MV-4-11 (cell line): ENCODE measurements around the gene VASN.
"Not testable (repeated sequence)": the region's sequence is repeated elsewhere in the genome, so short reads cannot be mapped to it uniquely, and the experiment has no call there.

Experiments
- DNase-seq: peaks from one replicate; lab custom pipeline; 2025; lab: John Stamatoyannopoulos, UW

The VASN gene

DNA sequence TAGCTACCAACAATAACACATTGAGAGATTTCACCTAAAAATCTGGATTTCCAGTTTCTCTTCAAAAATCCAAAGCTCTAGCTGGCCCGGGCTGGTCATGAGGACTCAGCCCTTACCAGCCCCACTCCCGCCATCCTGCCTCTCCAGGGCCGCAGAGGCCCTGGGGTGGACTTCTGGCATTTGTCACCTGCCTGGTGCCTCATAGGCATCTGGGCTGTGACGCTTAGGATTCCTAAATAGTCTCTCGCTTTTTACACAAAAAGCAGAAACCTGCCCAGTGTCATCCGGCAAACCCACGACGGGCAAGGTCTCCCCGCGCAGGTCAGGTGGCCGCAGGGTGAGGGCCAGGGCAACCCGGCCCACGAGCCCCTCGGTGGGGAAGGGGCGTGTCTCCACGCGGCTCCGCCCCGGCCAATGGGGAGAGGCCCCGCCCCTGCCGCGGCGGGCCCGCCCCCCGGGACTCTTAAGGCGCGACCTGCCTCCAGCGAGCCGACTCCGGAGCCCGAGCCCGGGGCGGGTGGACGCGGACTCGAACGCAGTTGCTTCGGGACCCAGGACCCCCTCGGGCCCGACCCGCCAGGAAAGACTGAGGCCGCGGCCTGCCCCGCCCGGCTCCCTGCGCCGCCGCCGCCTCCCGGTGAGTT is at the start of gene VASN:
Gene VASN (plus strand): TSS at position 492 of the 644 bp plus-strand sequence. CDS start 9,030 bp downstream, outside the sequence.
- peak; percentile 24 for DNase-seq

DNA sequence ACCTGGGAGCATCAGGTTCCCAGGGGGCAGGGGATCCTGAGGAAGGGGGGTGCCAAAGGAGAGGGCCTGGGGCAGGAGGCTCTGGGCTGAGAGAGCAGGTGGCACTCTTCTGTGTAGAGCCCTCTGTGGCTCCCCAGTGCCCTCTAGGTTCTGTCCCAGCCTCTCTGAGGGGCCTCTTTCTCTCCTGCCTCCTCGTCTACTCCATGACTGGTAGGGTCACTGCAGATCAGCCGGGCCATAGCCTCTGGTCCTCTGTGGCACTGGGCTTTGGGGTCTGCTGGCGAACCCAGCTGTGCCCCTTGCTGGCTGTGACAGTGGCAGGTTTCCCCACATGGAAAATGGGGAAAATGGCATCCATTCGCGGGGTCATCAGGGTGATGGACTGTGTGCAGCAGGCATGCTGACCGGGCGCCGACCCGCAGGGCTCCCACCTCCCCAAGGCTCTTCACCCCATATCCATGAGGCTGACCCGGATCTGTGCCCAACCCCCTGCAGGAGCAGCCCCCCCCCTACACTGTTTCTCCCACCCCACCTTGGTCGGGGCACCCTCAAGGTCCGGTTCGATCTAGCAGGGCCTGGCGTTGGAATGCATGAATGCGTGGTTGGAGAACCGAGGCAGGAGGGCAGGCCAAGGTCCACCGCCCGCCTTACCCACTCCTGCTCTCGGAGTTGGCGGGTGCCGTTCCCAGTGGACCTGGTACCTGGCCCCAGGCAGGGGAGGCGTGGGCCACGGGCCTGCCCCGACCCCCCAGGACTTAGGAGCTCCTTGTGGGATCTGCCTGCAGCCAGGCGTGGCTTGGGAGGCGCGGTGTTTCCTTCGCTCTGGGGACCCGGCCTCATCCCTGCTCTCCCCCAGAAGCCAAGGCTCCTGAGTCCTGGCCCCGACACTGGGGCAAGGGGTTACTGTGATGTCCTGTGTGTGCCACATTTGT is 49.3 kb upstream of the VASN start:
- DNase-seq = no peak

- no peak for DNase-seq
These were observed 48.4 kb upstream of the VASN start for GRCh38 chr16:4323071-4323844.

DNA sequence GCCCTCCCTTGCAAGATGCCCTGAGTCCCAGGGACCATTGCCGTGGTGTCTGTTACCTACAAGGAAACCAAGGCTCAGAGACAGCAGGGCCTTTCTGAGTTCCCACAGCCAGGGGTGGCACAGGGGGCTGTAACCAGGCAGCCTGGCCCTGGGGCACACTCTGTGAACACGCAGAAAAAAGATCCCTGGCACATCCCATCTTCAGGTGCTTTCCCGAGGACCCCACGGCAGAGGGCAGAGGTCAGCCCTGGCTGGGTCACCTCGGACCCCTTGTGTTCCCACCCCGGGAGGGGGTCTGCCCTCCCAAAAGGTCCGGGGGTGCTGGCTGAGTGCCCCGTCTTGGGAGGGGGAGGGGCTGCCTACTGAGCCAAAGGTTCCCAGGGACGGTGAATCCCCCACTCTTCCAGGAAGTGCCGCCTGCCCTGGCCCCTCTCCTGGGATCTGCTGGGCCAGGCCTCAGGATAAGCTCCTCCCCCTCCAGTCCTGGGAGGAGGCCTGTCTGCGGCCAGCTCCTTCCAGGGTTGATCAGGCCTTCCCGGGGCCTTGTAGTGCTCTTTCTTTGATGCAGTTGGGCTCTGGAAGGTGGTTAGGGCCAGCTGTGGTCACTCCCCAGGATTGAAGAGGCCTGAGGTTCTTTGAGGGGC is 47.7 kb upstream of the VASN start:
- no peak for DNase-seq

GRCh38 chr16:4324492-4325252 is 47.0 kb upstream of the VASN start:
- no peak for DNase-seq

GRCh38 chr16:4325253-4325758 is 46.3 kb upstream of the VASN start:
- peak; percentile 90 for DNase-seq

GRCh38 chr16:4327386-4328045 is 44.1 kb upstream of the VASN start:
- no peak for DNase-seq

DNA sequence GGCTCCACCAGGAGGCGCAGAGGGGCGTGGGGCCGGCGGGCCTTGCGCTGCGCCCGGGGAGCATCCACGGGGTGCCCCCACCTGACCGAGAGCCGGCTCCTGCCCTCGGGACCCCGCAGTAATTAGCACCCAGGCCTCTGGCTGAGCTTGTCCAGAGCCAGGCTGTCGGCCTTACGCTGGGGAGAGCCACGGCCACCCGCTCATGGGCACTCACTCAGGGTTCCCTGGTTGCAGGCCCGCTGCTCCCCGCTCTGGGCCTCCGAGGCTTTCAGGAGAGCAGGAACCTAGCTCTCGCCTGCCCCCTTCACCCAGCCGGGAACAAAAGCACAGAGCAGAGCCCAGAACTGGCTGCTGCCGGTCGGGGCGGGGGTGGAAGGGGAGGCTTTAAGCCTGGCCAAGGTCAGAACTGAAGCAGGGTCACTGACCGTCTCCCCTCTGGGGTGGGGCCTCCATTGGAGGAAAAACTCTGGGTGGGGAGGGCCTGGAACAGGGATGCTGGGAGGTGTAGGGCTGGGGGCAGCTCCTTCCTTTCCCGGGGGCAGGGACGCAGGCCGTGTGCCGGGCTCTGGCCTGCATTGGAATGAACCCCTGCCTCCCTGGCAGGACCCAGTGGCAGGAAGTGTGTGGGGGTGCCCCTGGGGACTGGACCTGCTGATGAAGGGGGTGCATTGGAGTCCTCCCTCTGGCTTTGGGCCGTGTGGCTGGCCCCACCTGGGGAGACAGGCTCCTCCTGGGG is 43.4 kb upstream of the VASN start:
- DNase-seq = peak; percentile 63

DNA sequence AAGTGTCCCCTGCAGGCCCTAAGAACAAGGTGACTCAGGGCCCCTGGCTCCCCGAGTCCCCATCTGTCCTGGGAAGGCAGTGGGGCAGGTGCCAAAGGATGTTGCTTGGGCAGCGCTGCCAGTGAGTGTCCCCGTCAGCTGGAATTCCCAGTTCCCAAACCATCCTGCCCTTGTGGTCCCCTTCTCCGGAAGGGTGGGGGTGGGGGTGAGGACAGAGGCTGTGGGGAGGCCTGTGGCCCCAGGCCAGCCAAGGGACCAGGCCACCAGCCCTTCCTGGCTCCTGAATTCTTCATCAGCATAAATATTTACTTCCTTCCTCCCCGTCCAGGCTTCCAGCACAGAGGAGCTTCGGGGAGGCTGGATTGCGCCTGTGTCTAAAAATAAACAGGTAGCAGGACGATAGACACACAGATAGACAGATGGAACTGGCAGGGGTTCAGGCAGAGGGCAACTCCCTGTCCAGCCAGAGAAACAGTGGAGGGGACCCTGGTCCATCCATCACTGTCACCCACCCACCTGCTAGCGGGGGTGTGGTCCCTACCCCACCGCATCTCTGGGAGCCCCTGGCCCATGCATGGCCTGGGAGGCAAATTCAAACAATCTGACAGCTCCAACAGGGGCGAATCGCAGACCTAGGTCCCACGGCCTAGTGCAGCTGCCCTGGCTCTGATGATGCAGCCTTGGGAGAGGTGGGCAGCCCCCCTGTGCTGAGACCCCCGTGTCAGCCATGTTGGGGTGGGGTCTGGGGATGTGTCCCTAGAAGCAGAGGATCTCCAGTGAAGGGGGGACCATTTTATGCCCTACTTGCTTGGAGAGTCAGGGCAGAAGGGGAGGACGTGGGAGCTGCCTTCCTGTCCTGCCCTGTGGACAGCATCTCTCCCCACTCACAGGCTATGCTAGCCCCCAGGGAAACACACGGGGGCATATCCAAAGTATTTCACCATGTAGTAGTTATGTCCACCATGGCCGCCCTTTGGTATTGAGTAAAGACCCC is 42.6 kb upstream of the VASN start:
- no peak for DNase-seq

GRCh38 chr16:4330277-4330874 is 41.3 kb upstream of the VASN start:
- DNase-seq = peak; percentile 36

- DNase-seq = no peak
These were observed 39.6 kb upstream of the VASN start for GRCh38 chr16:4332083-4332482.

DNA sequence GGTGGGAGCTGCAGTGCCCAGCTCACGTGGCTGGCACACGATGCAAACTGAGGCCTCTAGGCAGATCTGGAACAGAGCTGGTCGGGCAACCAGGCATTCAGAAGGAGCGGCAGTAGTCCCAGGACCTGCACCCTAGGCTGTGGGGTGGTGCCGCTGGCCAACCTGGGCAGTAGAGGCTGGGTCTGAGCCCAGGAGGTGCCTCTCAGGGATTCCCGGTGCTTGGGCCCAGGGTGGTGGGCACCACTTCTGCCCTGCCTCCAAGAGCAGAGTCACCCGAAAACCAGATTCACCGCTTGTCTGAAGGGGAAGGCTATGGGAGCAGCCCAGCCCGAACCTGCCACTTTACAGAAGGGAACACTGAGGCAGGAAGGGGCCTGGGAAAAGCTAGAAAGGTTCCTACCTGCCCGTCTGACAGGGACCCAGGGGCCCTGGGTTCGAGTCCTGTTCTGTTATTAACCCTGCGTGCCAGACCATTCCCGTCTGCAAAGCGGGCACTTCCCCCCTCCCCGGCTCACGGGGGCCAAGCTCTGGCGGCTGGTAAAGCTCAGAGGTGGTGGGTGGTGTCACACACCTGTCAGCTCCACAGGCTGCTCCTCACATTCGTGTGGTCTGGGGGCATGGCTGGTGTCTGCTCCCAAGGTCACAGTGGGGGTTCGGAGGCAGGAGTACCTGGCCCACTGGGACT is 38.9 kb upstream of the VASN start:
- DNase-seq = no peak

GRCh38 chr16:4333308-4333638 is 38.4 kb upstream of the VASN start:
- DNase-seq = no peak

- not testable (repeated sequence) for DNase-seq
These were observed 37.9 kb upstream of the VASN start for GRCh38 chr16:4333714-4334113.

- DNase-seq = no peak
These were observed 36.7 kb upstream of the VASN start for GRCh38 chr16:4334724-4335495.

GRCh38 chr16:4336701-4337539 is 34.7 kb upstream of the VASN start:
- no peak for DNase-seq
